Stimulated activated CD8-positive, alpha-beta memory T cell treated with anti-CD3 and anti-CD28 coated beads, Interleukin-12 subunit alpha, Interleukin-12 subunit beta, amount 100 ng/mL, for 24 hours (primary cell): Measurements from ENCODE around the gene WDR41.
"Not testable (repeated sequence)": the region's sequence is repeated elsewhere in the genome, so short reads cannot be mapped to it uniquely, and the experiment has no call there.

Experiments
- DNase-seq: peaks from one replicate; pipeline ENCODE4 v3.0.0-alpha.2; 2020; ENCODE audit errors: extremely low read depth

Gene WDR41

GRCh38 chr5:77407152-77407551, 85.0 kb downstream of the WDR41 start:
- no peak for DNase-seq

DNA sequence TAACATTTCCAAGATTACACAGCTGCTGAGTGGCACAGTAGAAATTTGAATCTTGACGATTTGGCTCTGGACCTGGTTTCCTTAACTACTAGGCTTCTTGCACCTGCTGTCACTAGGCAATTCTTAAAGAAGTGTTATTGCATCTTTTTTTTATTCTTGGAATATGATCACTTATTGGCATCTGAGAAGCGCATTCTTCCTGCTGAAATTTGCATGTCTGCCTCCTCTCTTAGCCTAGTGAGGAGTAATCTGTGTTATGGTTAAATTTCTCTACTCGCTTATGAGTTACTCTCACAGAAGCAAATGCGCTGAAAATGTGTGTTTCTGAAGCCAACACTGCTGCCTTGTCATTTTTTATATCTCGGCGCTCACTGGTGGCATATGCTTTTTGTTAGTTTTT, 89.3 kb downstream of the WDR41 start:
- DNase-seq: no peak

DNA sequence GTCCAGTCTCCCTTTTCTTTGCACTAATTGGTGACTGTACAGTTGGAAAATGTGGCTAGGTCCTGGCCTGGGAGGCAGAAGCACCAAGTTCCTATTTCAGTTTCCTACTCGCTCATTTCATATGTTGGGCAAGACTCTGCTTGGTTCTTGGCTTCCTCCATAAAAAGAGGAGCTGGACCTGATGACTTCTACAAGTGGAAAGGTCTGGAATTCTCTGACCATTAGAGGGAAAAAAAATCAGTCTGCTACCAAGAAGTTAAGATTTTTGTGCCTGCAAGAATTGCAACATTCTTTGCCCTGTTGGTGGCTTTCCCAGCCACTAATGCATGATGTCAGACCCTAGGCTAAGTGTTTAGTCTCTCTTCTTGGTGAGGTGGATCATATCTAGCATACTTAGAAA, 91.5 kb downstream of the WDR41 start:
- DNase-seq: no peak

DNA sequence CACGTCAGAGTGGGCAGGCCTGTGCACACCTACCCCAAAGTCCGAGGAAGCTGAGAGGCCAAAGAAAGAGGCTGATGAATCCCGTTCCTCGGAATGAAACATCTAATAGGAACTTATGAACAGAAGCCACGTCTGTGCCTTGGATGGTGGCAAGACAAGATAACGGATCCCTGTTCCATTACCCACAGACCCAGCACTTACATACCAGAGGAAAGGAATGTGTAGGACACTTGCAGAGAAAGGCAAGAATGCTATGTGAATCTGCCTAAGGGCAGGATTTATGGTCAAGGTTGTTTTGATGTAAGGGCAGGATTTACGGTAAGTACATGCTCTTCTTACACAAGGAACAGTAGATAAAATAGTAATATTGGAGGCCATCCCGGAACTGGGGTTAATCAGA, 93.2 kb downstream of the WDR41 start:
- no peak for DNase-seq

DNA sequence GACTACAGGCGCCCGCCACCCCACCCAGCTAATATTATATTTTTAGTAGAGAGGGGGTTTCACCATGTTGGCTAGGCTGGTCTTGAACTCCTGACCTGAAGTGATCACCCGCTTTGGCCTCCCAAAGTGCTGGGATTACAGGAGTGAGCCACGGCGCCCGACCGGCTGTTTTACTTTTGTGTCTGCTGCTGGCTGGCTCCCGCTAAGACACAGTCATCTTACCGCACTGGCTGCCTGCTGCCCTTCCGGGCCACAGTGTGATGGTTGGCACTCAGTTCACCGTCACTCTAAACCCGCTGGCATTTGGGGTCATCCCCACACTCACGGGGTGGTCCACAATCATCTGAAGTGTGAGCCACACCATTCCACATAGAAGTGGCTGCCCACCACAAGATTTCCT, 93.7 kb downstream of the WDR41 start:
- DNase-seq: no peak

DNA sequence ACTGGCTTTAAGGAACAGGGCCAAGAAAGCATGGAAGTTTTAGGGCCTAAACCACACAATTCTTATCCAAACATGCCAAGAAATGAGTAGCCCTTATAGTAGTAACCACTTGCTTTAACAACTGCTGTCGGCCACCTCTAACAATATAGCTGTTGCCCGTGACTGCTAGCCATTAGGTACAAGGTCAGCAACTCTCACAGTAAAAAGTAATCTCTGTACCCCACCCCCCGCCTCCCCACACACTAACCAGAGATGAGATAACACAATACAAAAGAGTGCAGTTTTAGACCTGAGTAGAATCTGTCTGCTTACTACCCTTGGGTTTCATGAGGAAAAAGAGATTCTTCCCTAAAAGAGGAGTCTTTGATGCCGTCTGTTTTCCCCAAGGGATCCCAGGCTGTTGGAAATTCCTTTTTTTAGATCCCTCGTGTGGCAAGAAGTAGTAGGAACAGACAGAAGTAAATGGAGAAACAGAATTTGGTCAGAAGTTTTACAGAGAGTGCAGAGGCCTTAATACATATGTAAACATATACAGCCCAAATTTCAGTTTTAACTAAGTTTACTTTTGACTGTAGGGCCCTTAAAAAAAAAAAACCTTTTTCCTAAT, 94.3 kb downstream of the WDR41 start:
- DNase-seq: no peak

GRCh38 chr5:77396017-77396416, 96.1 kb downstream of the WDR41 start:
- no peak for DNase-seq

- no peak for DNase-seq
These were observed 97.9 kb downstream of the WDR41 start for GRCh38 chr5:77394064-77394715.

DNA sequence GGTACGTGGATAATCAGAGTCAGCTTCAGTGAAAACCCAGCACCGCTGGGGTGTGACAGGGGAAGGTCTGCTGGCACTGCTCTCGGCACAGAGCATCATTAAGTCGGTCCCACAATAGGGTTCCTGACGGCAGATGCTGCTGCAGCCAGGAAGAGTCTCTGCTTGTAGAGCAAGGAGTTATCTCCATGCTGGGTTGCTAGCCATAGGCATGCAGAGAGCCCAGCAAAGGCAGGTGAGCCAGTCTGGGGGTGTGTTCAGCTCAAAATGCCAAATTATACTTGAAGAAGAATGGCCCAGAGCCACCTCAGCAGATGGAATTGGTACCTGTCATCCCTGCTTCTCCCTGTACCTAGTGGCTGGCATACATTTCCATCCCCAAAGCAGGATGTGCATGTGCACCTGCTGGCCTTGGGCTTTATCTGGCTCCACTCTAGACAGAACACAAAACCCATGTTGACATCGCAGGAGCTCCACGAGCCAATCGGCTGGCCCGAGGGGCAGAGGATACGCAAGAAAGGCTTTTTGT, 100.8 kb downstream of the WDR41 start:
- DNase-seq: no peak

DNA sequence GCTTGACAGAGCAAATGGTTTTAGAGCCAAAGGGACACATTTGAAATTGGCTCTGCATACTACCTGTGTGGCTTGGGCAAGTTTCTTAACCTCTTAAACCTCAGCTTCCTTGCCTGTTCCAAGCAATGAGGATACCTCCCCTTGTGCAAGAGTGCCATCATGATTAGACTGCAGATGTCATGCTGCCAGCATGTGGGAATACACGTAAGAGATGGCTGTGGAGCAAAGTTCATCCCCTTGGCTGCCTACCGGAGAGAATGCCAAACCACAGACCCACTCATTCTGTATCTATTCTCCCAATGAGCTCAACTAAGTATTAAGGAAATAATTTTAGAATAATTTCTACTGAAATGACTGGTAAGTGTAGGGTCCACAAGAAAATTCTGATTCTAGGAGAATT, 101.3 kb downstream of the WDR41 start:
- DNase-seq: no peak

DNA sequence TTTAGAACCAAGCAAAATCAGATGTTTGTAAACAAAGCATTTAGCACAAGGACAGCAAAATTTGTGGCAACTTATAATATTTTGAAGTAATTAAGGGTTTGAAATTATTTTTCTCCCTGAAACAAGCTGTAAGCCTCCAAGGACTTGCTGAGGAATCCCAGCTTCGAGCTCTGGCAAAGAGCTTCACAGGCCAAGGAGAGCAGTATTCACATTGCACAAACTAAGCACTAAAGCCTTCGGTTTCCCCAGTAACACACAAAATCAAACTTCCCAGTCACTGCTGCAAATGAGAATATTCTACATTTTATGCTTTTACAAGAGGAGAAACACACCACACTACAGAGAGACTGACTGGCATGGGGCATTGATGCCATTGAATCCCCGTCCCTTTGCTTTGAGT, 101.9 kb downstream of the WDR41 start:
- DNase-seq: no peak

DNA sequence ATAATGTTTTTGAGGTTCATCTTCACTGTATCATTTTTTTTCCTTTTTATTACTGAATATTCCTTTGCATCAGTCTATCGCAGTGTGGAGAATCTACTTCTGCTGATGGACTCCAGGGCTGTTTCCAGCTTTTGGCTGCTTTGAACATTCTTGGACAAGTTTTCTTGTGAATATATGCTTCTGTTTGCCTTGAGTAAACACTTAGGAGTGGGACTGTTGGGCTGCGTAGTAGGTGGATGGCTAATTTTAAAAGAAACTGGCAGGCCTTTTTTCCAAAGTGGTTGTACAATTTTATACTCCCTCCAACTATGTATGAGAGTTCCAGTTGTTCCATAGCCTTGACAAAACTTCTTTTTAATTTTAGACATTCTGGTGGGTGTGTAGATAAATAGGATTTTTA, 102.4 kb downstream of the WDR41 start:
- DNase-seq: no peak

- not testable (repeated sequence) for DNase-seq
These were observed 105.8 kb downstream of the WDR41 start for GRCh38 chr5:77386340-77386739.

GRCh38 chr5:77383336-77383735, 108.8 kb downstream of the WDR41 start:
- DNase-seq: not testable (repeated sequence)
